ENCODE data around the gene UBR7. TPM values are rescaled to one million over a fixed set of nuclear protein-coding genes. Genes with fewer than 3 reads are reported as not detected.

UBR7 gene
- total and polyA plus RNA-seq, 7 experiments from 2014 or later: 10.1 to 31.3 (median 13.6) TPM

GRCh38 chr14:93276031-93276716 is 69.1 kb downstream of the UBR7 start:
- CTCF ChIA-PET: no interaction called here
- no peak for ATAC-seq

More at GRCh38 chr14:93276031-93276716, 69.1 kb downstream of the UBR7 start:
- Mint-ChIP-seq H3K27ac (no peak overlapping the region), H3K4me3 (no peak overlapping the region), H3K27me3 (no peaks in the 10 kb centered on the region), H3K36me3 (peaks cover 0 to 28% (median 11%) of the 10 kb centered on the region in 5 donors), H3K4me1 (peaks cover 0 to 20% (median 6%) of the 10 kb centered on the region in 7 donors), H3K9me3 (no peaks in the 10 kb centered on the region)
- Histone ChIP-seq H3K27ac (ENCODE audit: low read depth, low read length) (no peak overlapping the region), H3K36me3 (ENCODE audit: control insufficient read depth in 2 of 3, insufficient read depth in 3 of 3, low read length in 3 of 3) (no peaks in the 10 kb centered on the region), H3K27me3 (ENCODE audit: control insufficient read depth in 2 of 2, insufficient read depth in 2 of 2, low read length in 2 of 2) (no peaks in the 10 kb centered on the region), H3K4me3 (ENCODE audit: low read length) (no peak overlapping the region), H3K9me3 (ENCODE audit: control insufficient read depth in 2 of 3, low read length in 3 of 3) (no peaks in the 10 kb centered on the region), H3K4me1 (ENCODE audit: control insufficient read depth in 2 of 2, insufficient read depth in 2 of 2, low read length in 2 of 2) (no peaks in the 10 kb centered on the region)
- no peak for DNase-seq
- POLR2A ChIA-PET: no interaction called here
- intact Hi-C loops (cut with micrococcal nuclease): no loop called here

Other genes starting within 250 kb of the UBR7 start
- 10 to 100 TPM; 19.6 to 71.8 (median 27.4) TPM for gene ITPK1, start 91.3 kb upstream of the UBR7 start, total RNA-seq
- 10 to 100 TPM; 10.2 to 16.8 TPM for gene ITPK1, start 91.3 kb upstream of the UBR7 start, polyA plus RNA-seq
- 100 to 1,000 TPM in 1 of 5 experiments, 10 to 100 TPM in 4; 20.5 to 102 (median 43.6) TPM for gene MOAP1, start 22.4 kb upstream of the UBR7 start, total RNA-seq
- 10 to 100 TPM; 59.4 to 80.8 TPM for gene MOAP1, start 22.4 kb upstream of the UBR7 start, polyA plus RNA-seq
- 10 to 100 TPM in 4 of 5 experiments, 1 to 10 TPM in 1; 8.0 to 26.6 (median 12.4) TPM for gene LYSET, start 21.9 kb upstream of the UBR7 start, total RNA-seq
- 10 to 100 TPM; 42.1 to 47.7 TPM for gene LYSET, start 21.9 kb upstream of the UBR7 start, polyA plus RNA-seq
- gene GON7, start 191 bp upstream of the UBR7 start, total RNA-seq: 10 to 100 TPM in 2 of 5 experiments, 1 to 10 TPM in 3; 3.5 to 17.4 (median 8.3) TPM
- 10 to 100 TPM; 12.4 to 19.2 TPM for gene GON7, start 191 bp upstream of the UBR7 start, polyA plus RNA-seq
- gene BTBD7, start 125.8 kb downstream of the UBR7 start, total RNA-seq: 10 to 100 TPM; 18.5 to 31.7 (median 27.5) TPM
- gene BTBD7, start 125.8 kb downstream of the UBR7 start, polyA plus RNA-seq: 10 to 100 TPM in 1 of 2 donors, 1 to 10 TPM in 1; 7.5 to 12.4 TPM
- not detected for gene COX8C, start 139.9 kb downstream of the UBR7 start, total RNA-seq
- not detected for gene COX8C, start 139.9 kb downstream of the UBR7 start, polyA plus RNA-seq
- gene UNC79, start 223.7 kb downstream of the UBR7 start, total RNA-seq: under 1 TPM in 4 of 5 experiments, not detected in 1; 0.05 to 0.15 (median 0.08) TPM
- not detected for gene UNC79, start 223.7 kb downstream of the UBR7 start, polyA plus RNA-seq